HG02870 (cell line): Measurements from ENCODE around the gene PDGFRB.
A peak's percentile ranks its signal among the peaks of the same experiment; 100 is the strongest.

Experiments used
- ATAC-seq: cut with Tn5 transposase; IDR thresholded peaks from one replicate; pipeline ENCODE4 v1.9.1; 2021; ENCODE audit warnings: mild to moderate bottlenecking, moderate library complexity; ENCODE audit not compliant: unreplicated experiment

PDGFRB gene

DNA sequence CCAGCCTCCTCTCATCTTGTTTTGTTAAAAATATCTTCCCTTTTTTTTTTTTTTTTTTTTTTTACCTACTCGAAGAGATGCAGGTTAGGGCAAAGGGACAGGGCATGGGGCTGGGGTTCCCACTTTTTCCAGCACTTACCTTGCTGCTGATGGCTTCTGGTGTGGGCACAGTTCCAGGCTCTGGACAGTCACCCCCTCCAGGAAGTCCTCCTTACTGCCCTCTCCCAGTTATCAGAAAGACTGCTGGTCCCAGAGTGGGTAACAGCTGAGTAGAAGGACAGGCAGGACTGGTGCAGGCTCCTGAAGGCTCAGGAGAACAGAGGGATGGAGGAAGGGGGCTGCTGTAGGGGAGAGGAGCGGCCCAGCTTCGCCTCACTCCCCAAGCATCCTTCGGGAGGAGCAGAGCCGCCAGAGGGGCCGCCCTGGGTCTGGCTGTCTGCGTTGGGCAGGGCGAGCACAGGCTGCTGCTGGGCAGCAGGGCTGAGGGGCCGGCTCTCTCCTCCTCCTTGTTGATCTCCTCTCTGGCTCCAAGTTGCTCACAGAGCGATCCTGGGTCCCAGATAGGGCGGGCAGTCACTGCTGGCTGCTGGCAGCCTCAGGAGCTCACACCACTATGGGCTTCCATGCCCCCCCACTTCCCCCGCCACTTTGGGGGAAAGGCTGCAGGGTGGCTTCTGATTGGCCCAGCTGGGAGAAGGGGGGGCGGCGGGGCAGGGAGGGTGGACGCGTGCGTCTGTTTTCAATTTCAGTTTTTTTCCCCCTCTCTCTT, at the start of gene PDGFRB:
PDGFRB (minus strand) TSS at position 588 of the 769 bp plus-strand sequence. CDS start 18,798 bp downstream, outside the sequence.
- ATAC-seq, result peak; percentile 46

GRCh38 chr5:150204590-150204960, 48.9 kb upstream of the PDGFRB start:
- no peak for ATAC-seq

DNA sequence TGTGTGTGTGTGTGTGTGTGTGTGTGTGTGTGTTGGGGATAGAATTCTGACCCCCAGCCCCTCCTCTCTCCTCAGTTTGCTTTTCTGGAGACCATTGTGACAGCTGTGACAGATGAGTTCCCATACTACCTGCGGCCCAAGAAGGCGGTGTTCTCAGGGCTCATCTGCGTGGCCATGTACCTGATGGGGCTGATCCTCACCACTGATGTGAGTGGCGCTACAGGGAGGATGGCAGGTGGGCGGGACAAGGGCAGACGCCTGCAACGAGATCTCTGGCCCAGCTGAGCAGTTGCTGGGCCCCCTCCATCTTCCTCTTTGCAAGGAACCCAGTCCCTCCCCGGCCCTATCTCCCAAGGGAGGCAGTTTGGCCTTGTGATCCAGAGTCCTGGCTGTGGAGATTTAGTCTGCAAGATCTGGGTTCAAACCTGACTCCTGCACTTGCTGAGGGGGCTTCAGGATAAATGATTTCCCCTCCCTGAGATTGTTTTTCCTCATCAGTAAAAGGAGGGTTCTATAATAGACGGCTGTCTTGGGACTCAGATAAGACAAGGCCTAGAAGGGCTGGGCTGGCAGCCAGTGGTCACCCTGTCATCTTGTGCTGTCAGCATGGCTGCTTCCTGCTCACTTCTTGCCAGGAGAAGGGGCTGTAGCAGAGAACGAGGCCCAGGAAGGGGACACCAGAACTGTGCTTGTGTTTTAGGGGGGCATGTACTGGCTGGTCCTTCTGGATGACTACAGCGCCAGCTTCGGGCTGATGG, 48.4 kb upstream of the PDGFRB start:
- ATAC-seq, result no peak

GRCh38 chr5:150202501-150202900, 46.9 kb upstream of the PDGFRB start:
- no peak for ATAC-seq

- ATAC-seq, result no peak
Observed at GRCh38 chr5:150197476-150197875, 41.8 kb upstream of the PDGFRB start.

- ATAC-seq, result no peak
Observed at GRCh38 chr5:150196986-150197385, 41.3 kb upstream of the PDGFRB start.

GRCh38 chr5:150196514-150196913, 40.9 kb upstream of the PDGFRB start:
- ATAC-seq, result no peak

DNA sequence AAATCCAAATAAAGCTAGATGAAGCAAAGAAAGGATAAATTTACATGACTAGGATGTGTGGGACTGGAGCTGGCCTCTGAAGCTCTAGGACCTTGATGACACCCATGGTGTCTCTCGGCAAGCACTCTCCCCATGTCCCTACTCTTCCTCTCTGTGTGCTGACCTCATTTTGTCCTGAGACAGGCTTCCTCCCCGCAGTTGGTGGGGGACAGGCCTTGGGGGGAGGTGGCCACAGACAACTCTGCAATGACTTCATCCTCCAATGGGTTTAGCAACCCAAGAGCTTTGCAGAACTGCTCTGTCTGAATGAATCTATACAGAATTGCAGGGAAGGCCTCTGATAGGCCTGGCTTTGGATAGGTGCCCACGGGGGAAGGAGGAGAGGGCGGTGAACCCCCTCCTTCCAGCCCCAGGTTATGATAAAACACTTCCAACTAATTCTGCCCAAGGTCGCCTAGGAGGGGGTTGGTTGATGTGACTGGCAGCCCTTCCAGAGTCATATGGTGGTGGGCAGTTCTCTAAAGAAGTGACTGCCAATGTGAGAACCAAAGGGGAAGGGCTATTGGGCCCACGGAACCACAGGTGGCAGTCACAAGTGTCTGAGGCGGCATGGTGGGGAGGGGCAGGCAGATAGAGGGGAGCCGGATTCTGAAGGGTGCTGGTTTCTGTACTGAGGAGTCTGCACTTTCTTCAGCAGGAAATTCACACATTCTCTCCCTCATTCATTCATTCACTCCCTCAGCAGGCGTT, 40.3 kb upstream of the PDGFRB start:
- ATAC-seq, result no peak

DNA sequence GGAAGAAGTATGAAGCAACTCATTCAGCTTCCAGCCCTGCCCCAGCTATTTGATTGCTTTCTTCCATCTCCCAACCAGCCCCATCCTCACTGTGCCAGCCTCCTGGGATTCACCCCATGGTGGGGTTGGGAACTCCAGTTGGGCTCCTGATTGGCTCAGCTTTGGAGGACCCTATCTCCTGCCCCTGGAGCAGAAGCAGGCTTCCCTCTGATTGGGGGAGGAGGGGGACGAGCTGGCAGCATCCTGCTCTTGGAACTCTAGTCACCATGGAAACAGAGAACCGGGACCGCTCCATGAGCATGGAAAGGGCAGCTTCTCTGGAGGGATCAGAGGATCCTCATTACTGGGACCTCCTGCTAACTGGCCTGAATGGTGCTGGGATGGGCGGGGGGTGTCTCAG, 36.8 kb upstream of the PDGFRB start:
- no peak for ATAC-seq

DNA sequence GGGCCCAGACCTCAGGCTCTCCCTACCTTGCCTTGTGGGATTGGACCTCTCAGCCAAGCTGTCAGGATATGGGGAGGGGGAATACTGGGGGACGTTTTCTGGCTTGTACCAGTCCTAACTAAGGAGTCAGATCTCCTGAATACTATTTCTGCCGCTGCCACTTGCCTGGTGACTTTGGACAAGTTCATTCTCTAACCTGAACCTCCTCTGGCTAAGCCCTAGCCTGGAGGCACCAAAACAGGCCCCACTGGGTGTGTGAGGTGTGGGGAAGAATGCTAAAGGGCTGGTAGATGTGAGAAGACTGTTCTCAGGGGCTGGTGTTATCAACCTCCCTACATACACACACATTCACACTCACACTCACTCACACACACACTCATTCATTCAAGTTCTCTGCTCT, 35.3 kb upstream of the PDGFRB start:
- ATAC-seq, result no peak

DNA sequence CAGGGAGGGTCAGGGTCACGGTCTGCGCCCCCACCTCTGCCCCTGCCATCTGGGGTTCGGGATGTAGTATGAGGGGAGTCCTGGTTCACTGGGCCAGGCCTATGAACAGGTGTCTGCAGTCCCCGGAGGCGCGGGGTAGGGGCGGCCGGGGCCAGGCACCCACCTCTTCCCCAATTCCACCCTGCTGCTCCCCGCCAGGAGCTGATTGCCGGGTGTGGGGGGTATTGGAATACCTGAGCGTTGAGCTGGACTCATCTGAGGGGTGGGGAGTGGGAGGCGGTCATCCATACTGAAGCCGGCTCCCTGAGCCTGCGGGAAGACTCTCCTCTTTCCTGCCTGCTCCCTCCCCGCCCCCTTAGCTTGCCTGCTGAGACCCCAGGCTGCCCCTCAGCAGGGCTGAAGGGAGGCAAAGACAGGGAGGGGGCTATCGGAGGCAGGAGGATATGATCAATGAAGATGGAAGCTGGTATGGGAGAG, 34.9 kb upstream of the PDGFRB start:
- ATAC-seq, result no peak

- ATAC-seq, result no peak
Observed at GRCh38 chr5:150189728-150190502, 34.3 kb upstream of the PDGFRB start, which contains the start of gene SLC6A7. Gene SLC6A7 (plus strand): TSS chr5:150190062. CDS start chr5:150190328, 266 bp downstream.

- ATAC-seq, result no peak
Observed at GRCh38 chr5:150189326-150189725, 33.7 kb upstream of the PDGFRB start.

GRCh38 chr5:150188146-150188842, 32.6 kb upstream of the PDGFRB start:
- ATAC-seq, result no peak

DNA sequence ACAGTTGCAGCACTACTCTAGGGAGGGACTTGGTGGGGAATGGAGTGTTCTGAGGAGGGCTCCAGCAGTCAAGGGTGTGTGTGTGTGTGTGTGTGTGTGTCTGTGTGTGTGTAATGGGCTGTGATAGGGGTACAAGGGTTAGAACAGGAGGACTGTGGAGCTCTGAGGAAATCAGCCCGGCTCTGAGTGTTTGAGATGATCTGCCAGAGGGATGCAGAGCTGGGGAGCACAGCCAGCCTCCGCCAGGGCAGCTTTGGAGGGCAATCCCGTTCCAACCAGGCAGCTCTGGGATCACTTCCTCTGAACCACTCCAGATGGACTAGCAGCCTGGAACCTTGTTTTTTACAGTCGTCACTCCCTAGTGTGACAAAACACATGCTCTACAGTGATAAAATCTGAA, 31.3 kb upstream of the PDGFRB start:
- no peak for ATAC-seq

DNA sequence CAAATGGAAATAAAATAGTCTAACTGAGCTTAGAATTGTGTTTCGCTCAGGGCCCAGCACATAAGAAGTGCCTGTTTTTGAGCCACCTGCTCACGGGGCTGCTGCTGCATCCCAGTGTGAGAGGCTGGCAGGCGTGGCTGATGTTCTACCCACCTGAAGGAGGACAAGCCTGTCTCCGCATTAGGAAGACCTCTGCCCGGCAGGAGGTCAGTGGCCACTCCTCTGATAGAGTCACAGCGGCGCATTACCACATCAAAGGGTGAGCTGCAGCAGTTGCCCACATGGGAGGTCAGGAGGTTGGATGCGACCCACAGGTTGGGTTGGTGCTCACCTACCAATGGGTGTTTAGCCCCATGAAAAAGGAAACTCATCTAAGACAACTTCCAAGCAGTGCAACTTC, 30.5 kb upstream of the PDGFRB start:
- ATAC-seq, result no peak

GRCh38 chr5:150184990-150185912, 29.6 kb upstream of the PDGFRB start:
- no peak for ATAC-seq

GRCh38 chr5:150184006-150184405, 28.4 kb upstream of the PDGFRB start:
- no peak for ATAC-seq

GRCh38 chr5:150183436-150183835, 27.8 kb upstream of the PDGFRB start:
- ATAC-seq, result no peak
